ENCODE results near the gene ADGRB2.
A peak's percentile ranks its signal among the peaks of the same experiment; 100 is the strongest.

The ADGRB2 gene, protein sequence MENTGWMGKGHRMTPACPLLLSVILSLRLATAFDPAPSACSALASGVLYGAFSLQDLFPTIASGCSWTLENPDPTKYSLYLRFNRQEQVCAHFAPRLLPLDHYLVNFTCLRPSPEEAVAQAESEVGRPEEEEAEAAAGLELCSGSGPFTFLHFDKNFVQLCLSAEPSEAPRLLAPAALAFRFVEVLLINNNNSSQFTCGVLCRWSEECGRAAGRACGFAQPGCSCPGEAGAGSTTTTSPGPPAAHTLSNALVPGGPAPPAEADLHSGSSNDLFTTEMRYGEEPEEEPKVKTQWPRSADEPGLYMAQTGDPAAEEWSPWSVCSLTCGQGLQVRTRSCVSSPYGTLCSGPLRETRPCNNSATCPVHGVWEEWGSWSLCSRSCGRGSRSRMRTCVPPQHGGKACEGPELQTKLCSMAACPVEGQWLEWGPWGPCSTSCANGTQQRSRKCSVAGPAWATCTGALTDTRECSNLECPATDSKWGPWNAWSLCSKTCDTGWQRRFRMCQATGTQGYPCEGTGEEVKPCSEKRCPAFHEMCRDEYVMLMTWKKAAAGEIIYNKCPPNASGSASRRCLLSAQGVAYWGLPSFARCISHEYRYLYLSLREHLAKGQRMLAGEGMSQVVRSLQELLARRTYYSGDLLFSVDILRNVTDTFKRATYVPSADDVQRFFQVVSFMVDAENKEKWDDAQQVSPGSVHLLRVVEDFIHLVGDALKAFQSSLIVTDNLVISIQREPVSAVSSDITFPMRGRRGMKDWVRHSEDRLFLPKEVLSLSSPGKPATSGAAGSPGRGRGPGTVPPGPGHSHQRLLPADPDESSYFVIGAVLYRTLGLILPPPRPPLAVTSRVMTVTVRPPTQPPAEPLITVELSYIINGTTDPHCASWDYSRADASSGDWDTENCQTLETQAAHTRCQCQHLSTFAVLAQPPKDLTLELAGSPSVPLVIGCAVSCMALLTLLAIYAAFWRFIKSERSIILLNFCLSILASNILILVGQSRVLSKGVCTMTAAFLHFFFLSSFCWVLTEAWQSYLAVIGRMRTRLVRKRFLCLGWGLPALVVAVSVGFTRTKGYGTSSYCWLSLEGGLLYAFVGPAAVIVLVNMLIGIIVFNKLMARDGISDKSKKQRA (N-terminal part only)

DNA sequence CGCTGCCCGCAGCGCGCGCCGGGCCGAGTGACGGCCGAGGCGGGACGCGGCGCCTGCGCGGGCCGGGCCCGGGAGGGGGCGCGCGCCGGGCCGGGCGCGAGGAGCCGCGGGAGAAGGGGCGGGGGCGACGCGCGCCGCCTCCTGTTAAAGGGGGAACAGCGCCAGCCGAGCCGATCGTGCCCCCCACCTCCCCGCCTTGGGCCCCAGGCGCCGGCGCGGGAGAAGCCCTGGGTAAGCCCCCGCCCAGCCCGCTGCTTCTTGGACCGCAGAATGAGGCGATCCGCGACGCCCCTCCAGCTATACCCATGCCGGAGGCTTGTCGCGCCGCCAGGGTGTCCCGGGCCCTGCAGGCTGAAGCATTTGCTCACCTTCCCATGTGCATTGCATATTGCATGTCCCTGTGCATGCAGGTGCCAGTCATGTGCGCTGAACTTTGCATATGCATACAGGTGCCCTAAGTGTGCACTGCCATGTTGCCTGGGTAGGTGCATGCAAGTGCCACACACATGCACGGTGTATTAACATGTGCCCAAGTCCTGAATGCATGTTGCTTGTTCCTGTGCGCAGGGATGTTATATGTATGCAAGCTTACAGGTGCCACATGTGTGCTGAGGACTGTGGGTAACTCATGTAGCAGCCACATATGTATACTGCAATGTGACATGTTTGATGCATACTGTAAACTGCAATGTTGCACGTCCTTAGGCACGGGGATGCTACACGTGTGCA is at the start of gene ADGRB2:
Gene ADGRB2, minus strand, starts transcription at position 29 of the 729 bp plus-strand sequence. CDS start 7,119 bp downstream, outside the sequence.
- peak; percentile 52 for DNase-seq

GRCh38 chr1:31812158-31812829 is 48.2 kb upstream of the ADGRB2 start:
- DNase-seq: no peak

- DNase-seq: no peak
Measured at GRCh38 chr1:31811605-31812004, 47.5 kb upstream of the ADGRB2 start.

DNA sequence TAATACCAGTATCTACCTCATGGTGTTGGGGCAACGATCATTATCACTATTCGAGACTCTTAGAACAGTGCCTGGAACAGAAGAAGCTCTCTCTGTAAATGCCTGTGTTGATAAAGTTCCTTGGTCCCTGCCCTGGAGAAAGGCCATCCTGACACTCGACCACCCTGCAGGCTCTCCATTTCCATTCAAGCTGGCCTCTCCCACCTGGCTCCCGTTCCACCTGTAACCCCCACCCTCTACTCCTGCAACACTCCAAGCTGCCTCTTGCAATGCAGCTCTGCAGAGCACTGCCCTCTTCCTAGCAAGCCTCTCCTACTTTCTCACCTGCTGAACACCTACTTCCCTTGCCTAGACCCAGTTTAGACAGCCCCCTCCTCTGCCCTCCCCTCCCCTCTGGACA is 45.6 kb upstream of the ADGRB2 start:
- DNase-seq: no peak

GRCh38 chr1:31807273-31808048 is 43.3 kb upstream of the ADGRB2 start:
- no peak for DNase-seq

- no peak for DNase-seq
Measured at GRCh38 chr1:31805318-31805717, 41.2 kb upstream of the ADGRB2 start.

DNA sequence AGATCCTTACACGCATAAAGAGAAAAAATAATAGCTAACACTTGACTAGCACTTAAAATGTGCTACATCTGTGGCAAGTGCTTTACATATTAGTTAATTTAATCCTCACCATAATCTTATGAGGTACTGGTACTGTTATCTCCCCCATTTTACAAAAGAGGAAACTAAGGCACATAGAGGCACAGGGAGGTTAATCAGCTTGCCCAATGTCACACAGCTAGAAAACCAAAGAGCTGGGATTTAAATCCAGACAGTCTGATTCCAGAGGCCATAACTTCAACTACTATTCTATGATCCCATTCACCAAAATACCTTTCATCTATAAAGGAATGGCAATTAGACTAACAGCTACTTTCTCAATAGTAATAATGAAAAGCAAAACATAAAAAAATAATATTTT is 40.0 kb upstream of the ADGRB2 start:
- no peak for DNase-seq

DNA sequence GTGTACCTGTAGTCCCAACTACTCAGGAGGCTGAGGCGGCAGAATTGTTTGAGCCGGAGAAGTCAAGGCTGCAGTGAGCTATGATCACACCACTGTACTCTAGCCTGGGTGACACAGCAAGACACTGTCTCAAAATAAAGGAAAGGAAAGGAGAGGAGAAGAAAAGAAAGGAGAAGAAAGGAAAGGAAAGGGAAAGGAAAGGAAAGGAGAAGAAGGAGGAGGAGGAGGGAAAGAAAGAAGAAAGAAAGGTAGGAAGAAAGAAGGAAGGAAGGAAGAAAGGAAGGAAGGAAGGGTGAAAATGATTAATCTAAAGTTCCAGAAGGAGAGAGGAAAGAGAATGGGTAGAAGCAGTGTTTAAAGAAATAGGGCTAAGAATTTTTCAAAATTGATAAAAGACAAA is 39.5 kb upstream of the ADGRB2 start:
- no peak for DNase-seq

DNA sequence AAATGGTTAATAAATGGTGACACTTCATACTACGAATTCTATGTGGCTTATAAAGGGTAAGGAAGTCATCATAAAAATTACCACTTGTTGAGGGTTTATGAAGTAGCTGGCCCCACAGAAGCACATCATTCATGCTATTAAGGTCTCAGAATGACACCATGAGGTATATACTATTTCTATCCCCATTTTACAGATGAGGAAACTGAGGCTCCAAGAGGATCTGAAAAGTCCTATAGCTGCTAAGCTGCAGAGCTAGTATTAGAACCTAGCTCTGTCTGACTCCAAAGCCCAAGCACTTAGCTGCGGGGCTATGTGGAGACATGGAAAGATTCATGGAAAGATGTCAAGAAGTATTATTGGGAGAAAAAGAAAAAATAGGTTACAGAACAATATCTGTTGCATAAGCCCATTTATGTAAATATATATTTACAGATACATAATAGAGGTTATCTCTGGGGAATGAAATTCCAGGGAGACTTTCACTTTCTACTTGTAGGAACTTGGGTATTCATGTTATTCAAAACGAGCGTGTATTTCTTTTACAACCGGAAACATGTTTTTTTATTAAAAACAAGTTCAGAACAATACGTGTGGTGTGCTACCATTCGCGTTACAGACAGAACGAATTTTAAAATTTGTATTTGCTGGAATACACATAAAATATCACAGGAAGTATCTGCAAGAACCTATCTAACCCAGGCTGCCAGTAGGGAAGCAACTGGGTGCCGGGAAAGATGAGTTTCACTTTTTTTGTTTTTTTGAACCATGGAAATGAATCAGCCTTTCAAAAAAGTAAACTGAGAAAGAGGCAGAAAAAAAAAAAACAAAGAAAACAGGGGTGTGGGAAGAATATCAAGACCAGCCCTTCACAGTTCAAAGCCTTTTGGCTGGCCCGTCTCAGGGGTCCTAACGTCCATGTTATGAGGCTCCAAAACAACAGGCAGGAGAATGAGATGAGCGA is 38.3 kb upstream of the ADGRB2 start:
- DNase-seq: no peak

DNA sequence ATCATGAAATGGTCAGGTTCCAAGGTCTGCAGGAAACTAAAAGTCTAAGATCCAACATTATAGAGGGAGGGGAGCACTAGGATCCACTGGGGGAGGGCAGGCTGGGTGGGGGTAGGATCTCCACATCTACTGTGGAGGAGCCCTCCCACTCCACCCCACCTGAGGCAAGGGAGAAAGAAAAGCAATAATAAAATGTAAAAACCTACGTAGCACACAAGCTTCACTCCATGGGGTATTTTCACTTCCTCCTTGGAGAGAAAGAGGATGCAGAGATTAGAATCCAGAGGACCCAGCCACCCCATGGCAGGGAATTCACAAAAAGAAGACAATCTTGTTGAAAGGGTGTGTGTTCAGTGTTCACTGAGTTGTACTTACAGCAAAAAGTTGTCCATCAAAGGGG is 37.3 kb upstream of the ADGRB2 start:
- no peak for DNase-seq

GRCh38 chr1:31800674-31800967 is 36.5 kb upstream of the ADGRB2 start:
- DNase-seq: no peak

DNA sequence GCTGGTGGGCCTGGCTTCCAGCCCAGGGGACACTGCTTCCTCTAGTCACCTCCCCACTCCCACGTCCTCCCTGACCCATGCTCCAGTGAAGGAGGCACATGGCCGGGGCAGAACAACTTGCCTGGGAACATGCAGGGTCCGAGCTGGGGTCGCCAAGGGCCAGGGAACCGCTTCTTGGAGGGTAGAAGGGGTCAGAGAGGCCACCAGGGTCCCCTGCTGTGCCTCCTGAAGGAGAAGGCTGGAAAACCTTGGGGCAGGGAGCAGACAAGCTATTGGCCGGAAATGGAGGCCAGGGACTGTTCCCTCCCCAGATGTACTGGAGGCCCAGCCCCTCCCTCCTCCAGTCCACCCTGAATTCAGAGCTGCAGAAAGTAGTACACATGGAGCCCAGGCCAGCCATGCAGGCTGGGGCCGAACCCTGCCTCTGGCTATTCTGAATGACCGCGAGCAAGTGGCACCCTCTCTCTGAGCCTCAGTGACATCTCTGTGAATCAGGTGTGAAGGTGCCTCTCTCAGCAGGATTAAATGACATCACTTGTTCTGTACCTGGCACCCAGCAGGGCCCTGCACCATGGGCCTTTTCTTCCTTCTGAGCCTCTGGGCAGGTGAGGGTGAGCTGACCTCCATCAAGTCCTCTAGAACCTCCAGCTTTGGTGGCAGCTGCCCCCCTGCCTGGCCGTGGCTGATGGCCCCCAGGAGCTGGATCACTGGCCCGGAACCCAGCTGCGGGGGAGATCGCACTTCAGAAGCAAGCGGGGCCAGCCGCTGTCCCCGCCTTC is 35.9 kb upstream of the ADGRB2 start:
- DNase-seq: no peak

- DNase-seq: no peak
Measured at GRCh38 chr1:31799196-31799894, 35.2 kb upstream of the ADGRB2 start.

- DNase-seq: no peak
Measured at GRCh38 chr1:31798433-31799195, 34.5 kb upstream of the ADGRB2 start.

- DNase-seq: no peak
Measured at GRCh38 chr1:31798086-31798432, 33.9 kb upstream of the ADGRB2 start.

- no peak for DNase-seq
Measured at GRCh38 chr1:31797216-31797615, 33.1 kb upstream of the ADGRB2 start.

- no peak for DNase-seq
Measured at GRCh38 chr1:31796707-31797106, 32.6 kb upstream of the ADGRB2 start.
